Measurements from ENCODE around the gene KCNE2.

GRCh38 chr21:34344584-34344983 is 19.2 kb upstream of the KCNE2 start:
- no peak for TF ChIP-seq CTCF (IDR thresholded peaks at IDR 0.05 in 4 of 5, conservative IDR thresholded peaks at IDR 0.05 in 1 of 5)
- TF ChIP-seq POLR2A (IDR thresholded peaks at IDR 0.05) = no peak
